Endothelial cell of umbilical vein (primary cell): Measurements from ENCODE around the gene SORCS3. TPM values are rescaled to one million over a fixed set of nuclear protein-coding genes. Genes with fewer than 3 reads are reported as not detected.

Experiments
- BruUV-seq: library from RNA; stranded (reverse); fragments of 400-500 nt; replicated peaks from 2 replicates; lab custom pipeline; 2021; lab: Mats Ljungman, UMichigan
- CTCF ChIA-PET: fragments of 300-600, 350-600 bp; sonication (Branson Sonifier 250); formaldehyde crosslinking; loops from one replicate; lab custom pipeline; 2021; ENCODE audit warnings: antibody characterized with exemption, inconsistent platforms; lab: Charles Lee
- POLR2A ChIA-PET: fragments of 300-600, 350-600 bp; sonication (Branson Sonifier 250); formaldehyde crosslinking; loops from one replicate; lab custom pipeline; 2021; ENCODE audit warnings: antibody characterized with exemption, inconsistent platforms; lab: Charles Lee
- DNase-seq: peaks from one replicate; pipeline ENCODE4 v3.0.0-alpha.2; 2011; ENCODE audit warnings: low read depth, low spot score
- FAIRE-seq: peaks from 2 replicates; lab custom pipeline; 2011; peaks lifted over from hg19 to GRCh38; lab: Jason Lieb, UNC
- H2AFZ ChIP-seq: 2 replicates; pipeline ENCODE4 v1.6.0; 2012; ENCODE audit warnings: low read depth, low read length, control low read depth, inconsistent platforms
- H3K27ac ChIP-seq: 2 replicates; pipeline ENCODE4 v1.5.1; 2011; ENCODE audit warnings: low read depth, mild to moderate bottlenecking, control low read depth, low read length, moderate library complexity; ENCODE audit not compliant: insufficient read depth
- H3K27me3 ChIP-seq, 2 experiments: 2 replicates each; pipeline versions ENCODE4 v1.6.0 to v1.6.1; 2011; ENCODE audit warnings: low read length in 2 of 2, mixed read lengths in 1 of 2; ENCODE audit not compliant: control insufficient read depth in 2 of 2, insufficient read depth in 2 of 2
- H3K36me3 ChIP-seq, 2 experiments: 2 replicates in 1 of 2; 3 replicates in 1 of 2; pipeline ENCODE4 v1.5.1; 2011; ENCODE audit warnings: low read length in 2 of 2, mild to moderate bottlenecking in 1 of 2, moderate library complexity in 1 of 2; ENCODE audit not compliant: control insufficient read depth in 2 of 2, insufficient read depth in 2 of 2; ENCODE audit errors: extremely low read depth in 1 of 2
- H3K4me1 ChIP-seq: 3 replicates; pipeline ENCODE4 v1.5.1; 2011; ENCODE audit warnings: mild to moderate bottlenecking, low read length; ENCODE audit not compliant: control insufficient read depth, insufficient read depth; ENCODE audit errors: extremely low read depth
- H3K4me2 ChIP-seq: 2 replicates; pipeline ENCODE4 v1.6.1; 2011; ENCODE audit warnings: low read length, control low read depth, mixed read lengths; ENCODE audit not compliant: insufficient read depth
- H3K4me3 ChIP-seq, 3 experiments: fragments of 200-600 bp in 1 of 3; sonication (generic), shearing (Covaris generic) in 1 of 3; replicated peaks in 1 of 3; 2 replicates each; pipeline ENCODE4 v1.5.1; 2011 to 2016; ENCODE audit warnings: control low read depth in 3 of 3, low read length in 3 of 3, mild to moderate bottlenecking in 2 of 3, inconsistent platforms in 1 of 3, low read depth in 1 of 3, moderate library complexity in 1 of 3; ENCODE audit not compliant: insufficient read depth in 1 of 3
- H3K79me2 ChIP-seq: 2 replicates; pipeline ENCODE4 v1.6.0; 2012; ENCODE audit warnings: low read length, inconsistent platforms; ENCODE audit not compliant: control insufficient read depth, insufficient read depth
- H3K9ac ChIP-seq: replicated peaks from 2 replicates; pipeline ENCODE3; 2011; ENCODE audit warnings: low read length, control low read depth; ENCODE audit not compliant: insufficient read depth; ENCODE audit errors: extremely low read depth
- H3K9me1 ChIP-seq: replicated peaks from 3 replicates; pipeline ENCODE4 v1.6.0; 2011; ENCODE audit warnings: mild to moderate bottlenecking, low read length; ENCODE audit not compliant: control insufficient read depth, insufficient read depth; ENCODE audit errors: extremely low read depth
- H3K9me3 ChIP-seq: replicated peaks from 2 replicates; pipeline ENCODE4 v1.5.1; 2012; ENCODE audit warnings: low read length, inconsistent platforms; ENCODE audit not compliant: control insufficient read depth, insufficient read depth
- H4K20me1 ChIP-seq: replicated peaks from 2 replicates; pipeline ENCODE3; 2011; ENCODE audit warnings: mild to moderate bottlenecking, low read length; ENCODE audit not compliant: control insufficient read depth, insufficient read depth; ENCODE audit errors: extremely low read depth
- CTCF ChIP-seq, 2 donors: IDR thresholded peaks; 1 replicate in 1 of 2; 2 replicates in 1 of 2; pipeline ENCODE4 v1.5.1; 2011; ENCODE audit warnings: low read length in 2 of 2, mild to moderate bottlenecking in 2 of 2, moderate library complexity in 2 of 2, control low read depth in 1 of 2, inconsistent platforms in 1 of 2, low read depth in 1 of 2; ENCODE audit not compliant: insufficient read depth in 1 of 2; ENCODE audit errors: extremely low read depth in 1 of 2
- EZH2 ChIP-seq: IDR thresholded peaks from 2 replicates; pipeline ENCODE4 v1.6.1; 2012; ENCODE audit warnings: borderline replicate concordance, low read depth, mild to moderate bottlenecking, moderate library complexity, low read length, inconsistent platforms; ENCODE audit not compliant: severe bottlenecking
- FOS ChIP-seq: IDR thresholded peaks from 2 replicates; pipeline ENCODE4 v1.6.1; 2011; ENCODE audit warnings: mild to moderate bottlenecking, low read length, moderate library complexity, borderline replicate concordance; ENCODE audit not compliant: insufficient read depth
- GATA2 ChIP-seq: IDR thresholded peaks from 2 replicates; pipeline ENCODE4 v1.7.0; 2011; ENCODE audit warnings: low read depth, mild to moderate bottlenecking, moderate library complexity, mixed read lengths, low read length; ENCODE audit not compliant: insufficient read length, insufficient read depth
- JUN ChIP-seq: IDR thresholded peaks from 2 replicates; pipeline ENCODE4 v1.6.1; 2011; ENCODE audit warnings: borderline replicate concordance, low read depth; ENCODE audit not compliant: insufficient read length, insufficient read depth
- MAX ChIP-seq: IDR thresholded peaks from 2 replicates; pipeline ENCODE4 v1.6.1; 2011; ENCODE audit not compliant: insufficient read depth, insufficient read length
- MYC ChIP-seq: IDR thresholded peaks from one replicate; pipeline ENCODE4 v1.6.1; 2011; ENCODE audit warnings: mild to moderate bottlenecking, low read depth, low read length
- POLR2A ChIP-seq: IDR thresholded peaks from 2 replicates; pipeline ENCODE4 v1.6.1; 2012; ENCODE audit warnings: low read depth, mild to moderate bottlenecking, control low read depth, low read length
- POLR2AphosphoS5 ChIP-seq: IDR thresholded peaks from 2 replicates; pipeline ENCODE4 v1.6.1; 2012; ENCODE audit warnings: low read depth, mild to moderate bottlenecking, control low read depth, low read length, moderate library complexity; ENCODE audit not compliant: insufficient read depth
- dilution Hi-C: fragments of 300-500 bp; cut with MboI; formaldehyde crosslinking; loops from one replicate; pipeline ENCODE4 v1.15.0; 2019; ENCODE audit warnings: low sequenced_read_pairs; ENCODE audit not compliant: extremely low pct_ligation_motif_present
- intact Hi-C: fragments of 100-400 bp; cut with micrococcal nuclease; formaldehyde crosslinking; loops from one replicate; pipeline ENCODE4 v1.10.0; 2022
- polyA plus RNA-seq, 4 experiments: library from polyadenylated mRNA; depleted of rRNA in 3 of 4; stranded (reverse) in 3 of 4; unstranded in 1 of 4; fragments of >200 nt; gene quantifications; 2 replicates each; pipeline versions ENCODE4 v1.2.1 to v1.2.3, GENCODE V29; 2011 to 2012; ENCODE audit warnings: missing spikeins in 1 of 4
- total RNA-seq: library from RNA; stranded (reverse); gene quantifications from 2 replicates; pipeline ENCODE4 v1.2.3, GENCODE V29; 2021

Gene SORCS3
- total and polyA plus RNA-seq, 2 donors (not counting 3 experiments of a cell fraction or from before 2014, with no cell fraction given): not detected

- intact Hi-C loops: no loop called here
- Histone ChIP-seq H3K27me3 (no peaks in the 10 kb centered on the region), H3K9me3 (peaks cover 7% of the 10 kb centered on the region), H3K79me2 (no peaks in the 10 kb centered on the region), H3K9me1 (no peaks in the 10 kb centered on the region), H3K4me2 (no peak overlapping the region), H3K36me3 (no peaks in the 10 kb centered on the region), H3K27ac (no peak overlapping the region), H2AFZ (no peak overlapping the region), H3K4me1 (no peaks in the 10 kb centered on the region), H3K4me3 (no peak overlapping the region), H3K9ac (no peak overlapping the region), H4K20me1 (no peaks in the 10 kb centered on the region)
- dilution Hi-C loops: no loop called here
- ChIA-PET CTCF (no interaction called here), POLR2A (no interaction called here)
- no peak for DNase-seq
- BruUV-seq: no TSS peak
- no peak for FAIRE-seq
- TF ChIP-seq POLR2A (no peak), MAX (no peak), MYC (no peak)
These were observed 266.4 kb downstream of the SORCS3 start for GRCh38 chr10:104907521-104907920.

- H4K20me1 ChIP-seq: no peaks in the 10 kb centered on the region
- DNase-seq (no peak), FAIRE-seq (no peak)
- H3K27me3 ChIP-seq: no peaks in the 10 kb centered on the region
- H2AFZ ChIP-seq: no peak overlapping the region
- CTCF ChIA-PET: interaction anchor here (1.2 kb wide), 1 partner anchor 9 kb away, joined by 3 read pairs; no protein-coding TSS in a partner anchor
- no peak for TF ChIP-seq FOS
- no peak for TF ChIP-seq POLR2A
- TF ChIP-seq CTCF (IDR thresholded peaks at IDR 0.05; ENCODE audit: extremely low read depth in 1 of 2, insufficient read depth in 1 of 2, low read depth in 1 of 2, low read length in 2 of 2): no peak
- no peak for TF ChIP-seq GATA2
- TF ChIP-seq JUN: no peak
- no peak for TF ChIP-seq EZH2
- no peak for TF ChIP-seq MYC
- TF ChIP-seq MAX: no peak
- no peak for TF ChIP-seq POLR2AphosphoS5
- H3K27ac ChIP-seq: no peak overlapping the region
- POLR2A ChIA-PET: no interaction called here
- H3K36me3 ChIP-seq: no peaks in the 10 kb centered on the region
- intact Hi-C loops: no loop called here
- H3K4me2 ChIP-seq: no peak overlapping the region
- H3K9me3 ChIP-seq: peaks cover 7% of the 10 kb centered on the region
- no peaks in the 10 kb centered on the region for H3K4me1 ChIP-seq
- no TSS peak for BruUV-seq
- no peak overlapping the region for H3K9ac ChIP-seq
- no peaks in the 10 kb centered on the region for H3K9me1 ChIP-seq
- H3K4me3 ChIP-seq: no peak overlapping the region
- no peaks in the 10 kb centered on the region for H3K79me2 ChIP-seq
- dilution Hi-C loops: no loop called here
These were observed 267.5 kb downstream of the SORCS3 start for GRCh38 chr10:104908581-104908980.
